Parathyroid adenoma (tissue), 2 donors: Measurements from ENCODE around the gene SLC24A2.

Experiments used
- H2AFZ ChIP-seq: fragments of 300-600 bp; sonication (generic); one replicate; pipeline ENCODE4 v1.7.0; 2017; ENCODE audit warnings: antibody characterized with exemption, mild to moderate bottlenecking
- H3K27ac ChIP-seq: fragments of 300-600 bp; sonication (generic); one replicate; pipeline ENCODE4 v1.7.0; 2017
- H3K27me3 ChIP-seq: fragments of 300-600 bp; sonication (generic); one replicate; pipeline ENCODE4 v1.7.0; 2017; ENCODE audit warnings: low read length; ENCODE audit not compliant: control insufficient read depth, insufficient read depth
- H3K36me3 ChIP-seq: fragments of 300-600 bp; sonication (generic); one replicate; pipeline ENCODE4 v1.7.0; 2017; ENCODE audit warnings: low read length; ENCODE audit not compliant: control insufficient read depth, insufficient read depth
- H3K4me1 ChIP-seq: fragments of 300-600 bp; sonication (generic); one replicate; pipeline ENCODE4 v1.7.0; 2017; ENCODE audit warnings: control low read depth
- H3K4me2 ChIP-seq: fragments of 300-600 bp; sonication (generic); one replicate; pipeline ENCODE4 v1.7.0; 2017; ENCODE audit warnings: low read length
- H3K4me3 ChIP-seq: fragments of 300-600 bp; sonication (generic); one replicate; pipeline ENCODE4 v1.7.0; 2017; ENCODE audit warnings: low read depth, low read length
- H3K79me2 ChIP-seq: fragments of 300-600 bp; sonication (generic); one replicate; pipeline ENCODE4 v1.7.0; 2017; ENCODE audit warnings: control low read depth
- H3K9ac ChIP-seq: fragments of 300-600 bp; sonication (generic); one replicate; pipeline ENCODE4 v1.7.0; 2017; ENCODE audit warnings: mild to moderate bottlenecking
- H3K9me3 ChIP-seq: fragments of 300-600 bp; sonication (generic); one replicate; pipeline ENCODE4 v1.7.0; 2017; ENCODE audit warnings: low read length; ENCODE audit not compliant: control insufficient read depth
- TF ChIP-seq, protein P1 (sequence below): fragments of 300-600 bp; sonication (generic); IDR thresholded peaks from one replicate; pipeline ENCODE4 v1.7.0; 2017; ENCODE audit warnings: antibody characterized with exemption, mild to moderate bottlenecking
- donor health status: primary hyperparathyroidism.

Gene SLC24A2

DNA sequence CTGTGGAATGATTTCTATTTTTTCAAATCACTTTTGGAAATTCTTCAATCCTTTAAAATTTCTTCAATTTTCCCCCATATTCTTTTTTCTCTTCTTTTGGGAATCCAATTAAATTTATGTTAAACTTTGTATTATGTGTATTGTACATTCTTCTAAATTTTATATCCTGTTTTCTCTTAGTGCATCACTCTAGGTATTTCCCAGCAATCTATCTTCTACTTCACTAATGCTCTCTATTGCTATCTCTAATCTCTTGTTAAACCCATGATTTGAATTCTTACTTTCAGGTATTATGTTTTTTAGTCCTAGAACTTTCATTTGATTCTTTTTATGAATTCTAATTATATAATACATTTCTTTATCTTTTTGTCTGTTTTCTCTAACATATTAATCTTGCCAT, 23.4 kb upstream of the SLC24A2 start:
- Histone ChIP-seq H3K4me1 (no peaks in the 10 kb centered on the region), H3K36me3 (no peaks in the 10 kb centered on the region), H3K27me3 (no peaks in the 10 kb centered on the region), H3K4me3 (no peak overlapping the region), H2AFZ (no peak overlapping the region), H3K27ac (no peak overlapping the region), H3K79me2 (no peaks in the 10 kb centered on the region), H3K9ac (no peak overlapping the region), H3K9me3 (no peaks in the 10 kb centered on the region), H3K4me2 (no peak overlapping the region)
- TF ChIP-seq, protein P1, sequence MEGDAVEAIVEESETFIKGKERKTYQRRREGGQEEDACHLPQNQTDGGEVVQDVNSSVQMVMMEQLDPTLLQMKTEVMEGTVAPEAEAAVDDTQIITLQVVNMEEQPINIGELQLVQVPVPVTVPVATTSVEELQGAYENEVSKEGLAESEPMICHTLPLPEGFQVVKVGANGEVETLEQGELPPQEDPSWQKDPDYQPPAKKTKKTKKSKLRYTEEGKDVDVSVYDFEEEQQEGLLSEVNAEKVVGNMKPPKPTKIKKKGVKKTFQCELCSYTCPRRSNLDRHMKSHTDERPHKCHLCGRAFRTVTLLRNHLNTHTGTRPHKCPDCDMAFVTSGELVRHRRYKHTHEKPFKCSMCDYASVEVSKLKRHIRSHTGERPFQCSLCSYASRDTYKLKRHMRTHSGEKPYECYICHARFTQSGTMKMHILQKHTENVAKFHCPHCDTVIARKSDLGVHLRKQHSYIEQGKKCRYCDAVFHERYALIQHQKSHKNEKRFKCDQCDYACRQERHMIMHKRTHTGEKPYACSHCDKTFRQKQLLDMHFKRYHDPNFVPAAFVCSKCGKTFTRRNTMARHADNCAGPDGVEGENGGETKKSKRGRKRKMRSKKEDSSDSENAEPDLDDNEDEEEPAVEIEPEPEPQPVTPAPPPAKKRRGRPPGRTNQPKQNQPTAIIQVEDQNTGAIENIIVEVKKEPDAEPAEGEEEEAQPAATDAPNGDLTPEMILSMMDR: no peak

DNA sequence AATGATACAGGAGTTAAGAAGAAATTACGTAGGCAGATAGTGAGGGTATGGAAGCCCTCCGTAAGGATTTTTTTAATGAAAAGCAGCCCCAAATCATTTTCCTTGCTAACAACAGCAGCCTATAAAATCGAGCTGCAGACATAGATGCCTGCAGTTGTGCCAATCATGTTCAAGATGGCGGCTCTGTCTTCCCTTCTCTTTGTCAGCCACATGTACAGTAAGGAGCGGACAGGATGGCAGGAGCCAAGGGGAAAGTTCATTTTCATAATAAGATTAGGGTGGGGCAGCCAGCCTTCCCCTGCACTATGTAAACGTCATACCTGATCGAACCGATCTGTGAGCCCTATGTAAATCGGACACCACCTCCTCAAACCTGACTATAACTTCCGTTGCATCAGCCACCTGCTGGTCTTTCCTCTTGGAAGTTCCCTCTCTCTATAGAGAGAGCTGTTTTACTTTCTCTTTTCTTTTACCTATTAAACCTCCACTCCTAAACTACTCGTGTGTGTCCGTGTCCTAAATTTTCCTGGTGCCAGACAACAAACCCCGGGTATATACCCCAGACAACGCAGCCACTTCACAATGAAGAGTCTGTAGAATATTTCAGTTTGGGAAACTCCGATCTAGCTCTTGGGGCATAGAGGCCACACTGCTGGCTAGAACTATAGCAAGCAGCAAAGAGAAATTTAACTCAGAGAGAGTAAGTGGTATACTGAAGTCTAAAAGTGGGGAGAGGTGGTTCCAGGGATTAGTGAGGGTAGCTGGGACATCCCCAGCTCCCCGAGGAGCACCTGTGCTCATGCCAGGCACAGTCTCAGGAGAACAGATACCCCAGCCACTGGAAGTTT, 20.8 kb upstream of the SLC24A2 start:
- Histone ChIP-seq H3K9me3 (no peaks in the 10 kb centered on the region), H3K4me2 (no peak overlapping the region), H3K4me3 (no peak overlapping the region), H3K36me3 (no peaks in the 10 kb centered on the region), H2AFZ (no peak overlapping the region), H3K4me1 (no peaks in the 10 kb centered on the region), H3K27me3 (no peaks in the 10 kb centered on the region), H3K9ac (no peak overlapping the region), H3K27ac (no peak overlapping the region), H3K79me2 (no peaks in the 10 kb centered on the region)
- TF ChIP-seq, protein P1: no peak

DNA sequence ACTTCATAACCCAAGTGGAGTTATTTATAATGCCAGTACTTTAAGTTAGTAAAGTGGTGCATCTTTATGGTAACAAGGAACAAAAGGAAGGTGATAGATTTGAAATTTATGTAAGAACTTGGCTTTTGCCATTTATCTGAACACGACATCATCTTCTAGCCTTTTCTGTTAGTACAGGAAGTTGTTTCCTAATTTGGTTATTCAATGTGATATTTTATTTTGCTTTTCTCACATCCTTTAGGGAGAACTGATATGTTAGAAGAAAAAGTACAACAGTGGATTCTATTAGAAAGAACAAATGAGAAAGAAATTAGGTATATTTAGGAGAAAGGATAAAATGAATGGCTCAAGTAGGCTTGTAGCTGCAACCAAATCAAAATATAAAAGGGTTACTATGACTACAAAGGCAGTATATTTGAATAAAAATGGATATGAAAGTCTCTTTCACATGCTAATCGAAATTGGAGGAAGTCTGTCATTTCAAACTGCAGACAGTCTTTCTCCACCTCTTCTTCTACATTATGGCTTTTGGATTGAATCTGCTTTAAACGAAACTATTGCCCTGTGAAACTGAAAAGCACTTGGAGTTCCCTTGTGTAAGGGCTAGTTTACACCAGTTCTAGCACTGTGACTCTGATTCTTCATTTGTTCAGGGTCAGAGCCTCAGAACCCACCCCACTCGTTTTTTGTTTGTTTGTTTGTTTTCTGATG, 18.5 kb upstream of the SLC24A2 start:
- no peak overlapping the region for H3K4me3 ChIP-seq
- H3K36me3 ChIP-seq: no peaks in the 10 kb centered on the region
- H3K9ac ChIP-seq: no peak overlapping the region
- H3K4me2 ChIP-seq: no peak overlapping the region
- H2AFZ ChIP-seq: no peak overlapping the region
- no peaks in the 10 kb centered on the region for H3K27me3 ChIP-seq
- no peaks in the 10 kb centered on the region for H3K79me2 ChIP-seq
- TF ChIP-seq, protein P1: no peak
- H3K27ac ChIP-seq: no peak overlapping the region
- no peaks in the 10 kb centered on the region for H3K4me1 ChIP-seq
- H3K9me3 ChIP-seq: no peaks in the 10 kb centered on the region

DNA sequence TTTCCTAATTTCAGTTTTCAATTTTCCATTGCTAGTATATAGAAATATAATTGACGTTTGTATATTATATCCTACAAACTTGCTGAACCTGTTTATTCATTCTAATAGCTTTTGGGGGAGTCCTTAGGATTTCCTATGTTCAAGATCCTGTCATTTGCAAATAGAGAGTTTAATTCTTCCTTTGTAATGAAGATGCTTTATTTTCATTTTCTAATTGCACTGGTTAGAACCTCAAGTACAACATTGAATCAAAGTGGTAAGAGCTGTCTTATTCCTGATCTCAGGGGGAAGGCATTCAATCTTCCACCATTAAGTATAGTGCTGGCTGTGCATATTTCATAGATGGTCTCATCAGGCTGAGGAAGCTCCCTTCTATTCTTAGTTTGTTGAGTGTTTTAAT, 15.6 kb upstream of the SLC24A2 start:
- no peaks in the 10 kb centered on the region for H3K9me3 ChIP-seq
- H3K4me1 ChIP-seq: no peaks in the 10 kb centered on the region
- H3K4me2 ChIP-seq: no peak overlapping the region
- no peak overlapping the region for H3K4me3 ChIP-seq
- H3K27me3 ChIP-seq: no peaks in the 10 kb centered on the region
- H3K27ac ChIP-seq: no peak overlapping the region
- no peaks in the 10 kb centered on the region for H3K36me3 ChIP-seq
- TF ChIP-seq, protein P1: no peak
- no peaks in the 10 kb centered on the region for H3K79me2 ChIP-seq
- H2AFZ ChIP-seq: no peak overlapping the region
- no peak overlapping the region for H3K9ac ChIP-seq
